Breast epithelium (tissue), 4 donors: ENCODE results near the gene CPLANE1. TPM values are rescaled to one million over a fixed set of nuclear protein-coding genes. Genes with fewer than 3 reads are reported as not detected.

Source experiments
- DNase-seq, 2 donors: peaks; one replicate each; pipeline ENCODE4 v3.0.0-alpha.2; 2019; ENCODE audit warnings: low spot score in 2 of 2
- H3K27ac ChIP-seq, 2 donors: fragments of 200-600 bp; sonication (generic) in 1 of 2; one replicate each; pipeline ENCODE4 v1.5.1; 2016 to 2019; ENCODE audit warnings: mild to moderate bottlenecking in 1 of 2
- H3K27me3 ChIP-seq, 2 donors: fragments of 200-600 bp; sonication (generic) in 1 of 2; one replicate each; pipeline versions ENCODE4 v1.5.1 to v1.6.0; 2017 to 2019; ENCODE audit warnings: control low read depth in 1 of 2, mild to moderate bottlenecking in 1 of 2
- H3K36me3 ChIP-seq: fragments of 200-600 bp; one replicate; pipeline ENCODE4 v1.5.1; 2019
- H3K4me1 ChIP-seq, 2 donors: fragments of 200-600 bp; sonication (generic); one replicate each; pipeline ENCODE4 v1.5.1; 2016 to 2019; ENCODE audit warnings: control low read depth in 1 of 2
- H3K4me3 ChIP-seq, 3 donors: fragments of 200-600 bp; sonication (generic); 1 replicate in 2 of 3; 2 replicates in 1 of 3; pipeline ENCODE4 v1.5.1; 2016 to 2019; ENCODE audit warnings: mild to moderate bottlenecking in 3 of 3, moderate library complexity in 2 of 3
- H3K9me3 ChIP-seq, 2 donors: fragments of 200-600 bp; sonication (generic) in 1 of 2; one replicate each; pipeline ENCODE4 v1.5.1; 2016 to 2019; ENCODE audit warnings: control low read depth in 1 of 2
- CTCF ChIP-seq, 3 donors: fragments of 450-650 bp; IDR thresholded peaks; one replicate each; pipeline ENCODE4 v1.5.1; 2016 to 2017; ENCODE audit warnings: antibody characterized with exemption in 3 of 3, mild to moderate bottlenecking in 3 of 3, moderate library complexity in 3 of 3
- POLR2A ChIP-seq: fragments of 450-650 bp; IDR thresholded peaks from one replicate; pipeline ENCODE4 v1.6.1; 2016; ENCODE audit warnings: antibody characterized with exemption, mild to moderate bottlenecking, moderate library complexity
- POLR2AphosphoS5 ChIP-seq, 3 donors: sonication (generic); formaldehyde crosslinking; IDR thresholded peaks; one replicate each; pipeline ENCODE4 v1.6.1; 2017; ENCODE audit warnings: antibody characterized with exemption in 3 of 3
- intact Hi-C: fragments of 100-400 bp; cut with DNase I; formaldehyde crosslinking; loops from one replicate; pipeline ENCODE4 v1.15.1; 2023; ENCODE audit warnings: low total_unique reads
- total RNA-seq, 3 donors: library from RNA; depleted of rRNA; stranded (reverse); fragments of >200 nt; gene quantifications; one replicate each; pipeline ENCODE4 v1.1.0, GENCODE V29; 2016

The CPLANE1 gene
- total RNA-seq, 3 donors from 2014 or later, result 31.0 to 55.5 (median 31.5) TPM

- H3K4me3 ChIP-seq, result no peak overlapping the region
- no peaks in the 10 kb centered on the region for H3K9me3 ChIP-seq
- TF ChIP-seq POLR2A (no peak), POLR2AphosphoS5 (IDR thresholded peaks at IDR 0.05) (no peak), CTCF (IDR thresholded peaks at IDR 0.05) (no peak)
- DNase-seq, result no peak
- H3K4me1 ChIP-seq, result no peaks in the 10 kb centered on the region
- intact Hi-C loops, result no loop called here
- no peaks in the 10 kb centered on the region for H3K27me3 ChIP-seq
- H3K27ac ChIP-seq, result no peak overlapping the region
- no peaks in the 10 kb centered on the region for H3K36me3 ChIP-seq
Measured at GRCh38 chr5:37080697-37081096, 168.5 kb downstream of the CPLANE1 start.

GRCh38 chr5:37077146-37077545, 172.0 kb downstream of the CPLANE1 start:
- Histone ChIP-seq H3K36me3 (no peaks in the 10 kb centered on the region), H3K4me1 (no peaks in the 10 kb centered on the region), H3K27ac (no peak overlapping the region), H3K9me3 (no peaks in the 10 kb centered on the region), H3K27me3 (no peaks in the 10 kb centered on the region), H3K4me3 (no peak overlapping the region)
- no peak for DNase-seq
- intact Hi-C loops, result no loop called here
- TF ChIP-seq POLR2AphosphoS5 (IDR thresholded peaks at IDR 0.05) (no peak), CTCF (IDR thresholded peaks at IDR 0.05) (no peak), POLR2A (no peak)

- intact Hi-C loops, result no loop called here
- H3K36me3 ChIP-seq, result no peaks in the 10 kb centered on the region
- no peak overlapping the region for H3K4me3 ChIP-seq
- H3K27ac ChIP-seq, result no peak overlapping the region
- TF ChIP-seq CTCF (IDR thresholded peaks at IDR 0.05) (no peak), POLR2AphosphoS5 (IDR thresholded peaks at IDR 0.05) (no peak), POLR2A (no peak)
- no peaks in the 10 kb centered on the region for H3K27me3 ChIP-seq
- no peak for DNase-seq
- H3K9me3 ChIP-seq, result no peaks in the 10 kb centered on the region
- H3K4me1 ChIP-seq, result no peaks in the 10 kb centered on the region
Measured at GRCh38 chr5:37075399-37075950, 173.7 kb downstream of the CPLANE1 start.

- no peak overlapping the region for H3K27ac ChIP-seq
- DNase-seq, result no peak
- H3K36me3 ChIP-seq, result no peaks in the 10 kb centered on the region
- H3K27me3 ChIP-seq, result no peaks in the 10 kb centered on the region
- no peak overlapping the region for H3K4me3 ChIP-seq
- H3K4me1 ChIP-seq, result no peaks in the 10 kb centered on the region
- TF ChIP-seq POLR2A, result no peak
- TF ChIP-seq CTCF (IDR thresholded peaks at IDR 0.05), result no peak
- no peak for TF ChIP-seq POLR2AphosphoS5 (IDR thresholded peaks at IDR 0.05)
- intact Hi-C loops, result no loop called here
- H3K9me3 ChIP-seq, result no peaks in the 10 kb centered on the region
Measured at GRCh38 chr5:37071901-37072581, 177.1 kb downstream of the CPLANE1 start.

- H3K4me3 ChIP-seq, result no peak overlapping the region
- no peak for TF ChIP-seq POLR2A
- TF ChIP-seq POLR2AphosphoS5 (IDR thresholded peaks at IDR 0.05), result no peak
- TF ChIP-seq CTCF (IDR thresholded peaks at IDR 0.05), result no peak
- intact Hi-C loops, result no loop called here
- H3K9me3 ChIP-seq, result no peaks in the 10 kb centered on the region
- no peaks in the 10 kb centered on the region for H3K4me1 ChIP-seq
- no peaks in the 10 kb centered on the region for H3K27me3 ChIP-seq
- no peak for DNase-seq
- H3K36me3 ChIP-seq, result no peaks in the 10 kb centered on the region
- H3K27ac ChIP-seq, result no peak overlapping the region
Measured at GRCh38 chr5:37071487-37071886, 177.7 kb downstream of the CPLANE1 start.
